Naive B cell (primary cell): ENCODE data around the gene IDUA. TPM values are rescaled to one million over a fixed set of nuclear protein-coding genes. Genes with fewer than 3 reads are reported as not detected.
"Not testable (repeated sequence)": the region's sequence is repeated elsewhere in the genome, so short reads cannot be mapped to it uniquely, and the experiment has no call there.

ENCODE experiments used
- ATAC-seq, 2 donors: fragments of 150-1000 bp; cut with Tn5 transposase; 2 replicates each; pipeline ENCODE4 v1.10.0; 2021; ENCODE audit warnings: low read depth in 2 of 2, mild to moderate bottlenecking in 2 of 2, moderate library complexity in 2 of 2
- DNase-seq: peaks from one replicate; pipeline ENCODE4 v3.0.0; 2022
- H3K27ac Mint-ChIP-seq, 6 donors: one replicate each; pipeline ENCODE4 v1.8.0; 2020 to 2022; ENCODE audit warnings: mild to moderate bottlenecking in 6 of 6, mixed read lengths in 6 of 6, moderate library complexity in 5 of 6, inconsistent platforms in 2 of 6
- H3K27me3 Mint-ChIP-seq, 3 donors: one replicate each; pipeline ENCODE4 v1.8.0; 2021 to 2022; ENCODE audit warnings: mixed read lengths in 3 of 3, mild to moderate bottlenecking in 1 of 3
- H3K36me3 Mint-ChIP-seq, 2 donors: one replicate each; pipeline ENCODE4 v1.8.0; 2020 to 2022; ENCODE audit warnings: mixed read lengths in 2 of 2, inconsistent platforms in 1 of 2, mild to moderate bottlenecking in 1 of 2
- H3K4me1 Mint-ChIP-seq, 3 donors: one replicate each; pipeline ENCODE4 v1.8.0; 2020 to 2022; ENCODE audit warnings: mixed read lengths in 3 of 3, inconsistent platforms in 1 of 3, mild to moderate bottlenecking in 1 of 3, moderate library complexity in 1 of 3
- H3K4me3 Mint-ChIP-seq, 8 donors: one replicate each; pipeline ENCODE4 v1.8.0; 2020 to 2022; ENCODE audit warnings: mild to moderate bottlenecking in 8 of 8, mixed read lengths in 8 of 8, moderate library complexity in 8 of 8, inconsistent platforms in 2 of 8
- H3K9me3 Mint-ChIP-seq, 7 donors: one replicate each; pipeline ENCODE4 v1.8.0; 2020 to 2022; ENCODE audit warnings: mixed read lengths in 7 of 7, mild to moderate bottlenecking in 5 of 7, inconsistent platforms in 2 of 7, moderate library complexity in 1 of 7
- polyA plus RNA-seq, 6 donors: library from polyadenylated mRNA; unstranded; fragments of 300-500 nt; fragmentation: Illumina TruSeq; gene quantifications; one replicate each; pipeline ENCODE4 v1.2.3, GENCODE V29; 2021; ENCODE audit warnings: low read depth in 6 of 6

The IDUA gene
- 1 to 10 TPM; 2.2 to 8.3 (median 3.3) TPM for polyA plus RNA-seq

DNA sequence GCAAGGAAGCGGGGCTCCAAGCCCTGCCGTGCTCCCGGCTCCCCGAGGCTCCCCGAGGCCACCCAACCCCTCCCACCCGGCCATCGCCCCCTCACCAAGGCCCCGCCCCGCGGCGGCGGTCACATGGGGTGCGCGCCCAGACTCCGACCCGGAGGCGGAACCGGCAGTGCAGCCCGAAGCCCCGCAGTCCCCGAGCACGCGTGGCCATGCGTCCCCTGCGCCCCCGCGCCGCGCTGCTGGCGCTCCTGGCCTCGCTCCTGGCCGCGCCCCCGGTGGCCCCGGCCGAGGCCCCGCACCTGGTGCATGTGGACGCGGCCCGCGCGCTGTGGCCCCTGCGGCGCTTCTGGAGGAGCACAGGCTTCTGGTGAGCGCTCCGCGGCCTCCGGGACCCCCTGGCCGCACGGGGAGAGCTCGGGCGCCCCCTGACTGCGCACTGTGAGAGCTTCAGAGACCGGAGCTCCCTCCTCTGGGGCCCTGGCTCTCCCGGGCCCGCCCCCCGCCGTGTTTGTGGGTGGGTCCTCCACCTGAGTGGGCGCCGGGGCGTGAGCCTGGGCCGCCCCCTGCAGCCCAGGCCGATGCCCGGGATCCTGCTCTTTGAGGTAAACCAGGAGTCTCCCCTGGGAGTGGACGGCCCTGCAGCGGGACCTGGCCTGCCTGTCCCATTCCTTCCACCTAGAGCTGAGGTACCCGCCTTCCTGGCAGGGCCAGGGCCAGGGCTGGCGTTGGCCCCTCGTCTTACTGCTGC is at the start of gene IDUA:
TSS of gene IDUA (plus strand) at position 166 of the 745 bp plus-strand sequence. CDS start at position 207, 41 bp downstream.
- peak; percentile 88 for ATAC-seq
- H3K27me3 Mint-ChIP-seq = no peaks in the 10 kb centered on the region
- H3K4me3 Mint-ChIP-seq = peak within 1 kb of the TSS; percentile 82 to 91 (median 88)

DNA sequence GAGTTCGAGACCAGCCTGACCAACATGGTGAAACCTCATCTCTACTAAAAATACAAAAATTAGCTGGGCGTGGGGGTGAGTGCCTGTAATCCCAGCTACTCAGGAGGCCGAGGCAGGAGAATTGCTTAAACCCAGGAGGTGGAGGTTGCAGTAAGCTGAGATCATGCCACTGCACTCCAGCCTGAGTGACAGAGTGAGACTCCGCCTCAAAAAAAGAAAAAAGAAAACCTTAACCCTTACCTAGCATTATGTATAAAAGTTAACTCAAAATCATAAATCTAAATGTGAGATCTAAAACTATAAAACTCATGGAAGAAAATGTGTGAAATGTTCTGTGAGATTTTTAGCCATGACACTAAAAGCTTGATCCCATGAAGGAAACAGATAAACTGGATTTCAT is 47.3 kb upstream of the IDUA start:
- H3K36me3 Mint-ChIP-seq, H3K27me3 Mint-ChIP-seq, DNase-seq, H3K9me3 Mint-ChIP-seq, ATAC-seq: not testable (repeated sequence)
- H3K4me3 Mint-ChIP-seq = peak overlapping the region in 1 of 8 donors; percentile 6
- peaks cover 29 to 53% (median 48%) of the 10 kb centered on the region in 3 donors for H3K4me1 Mint-ChIP-seq
- H3K27ac Mint-ChIP-seq = peak overlapping the region in 1 of 6 donors; percentile 19

More for the DNA sequence above, at the start of gene IDUA:
- H3K36me3 Mint-ChIP-seq = no peaks in the 10 kb centered on the region
- peaks cover 8 to 26% (median 11%) of the 10 kb centered on the region in 3 donors for H3K4me1 Mint-ChIP-seq
- no peaks in the 10 kb centered on the region for H3K9me3 Mint-ChIP-seq
- peak within 1 kb of the TSS in 5 of 6 donors; percentile 49 to 95 (median 78) for H3K27ac Mint-ChIP-seq
- DNase-seq = peak; percentile 89

DNA sequence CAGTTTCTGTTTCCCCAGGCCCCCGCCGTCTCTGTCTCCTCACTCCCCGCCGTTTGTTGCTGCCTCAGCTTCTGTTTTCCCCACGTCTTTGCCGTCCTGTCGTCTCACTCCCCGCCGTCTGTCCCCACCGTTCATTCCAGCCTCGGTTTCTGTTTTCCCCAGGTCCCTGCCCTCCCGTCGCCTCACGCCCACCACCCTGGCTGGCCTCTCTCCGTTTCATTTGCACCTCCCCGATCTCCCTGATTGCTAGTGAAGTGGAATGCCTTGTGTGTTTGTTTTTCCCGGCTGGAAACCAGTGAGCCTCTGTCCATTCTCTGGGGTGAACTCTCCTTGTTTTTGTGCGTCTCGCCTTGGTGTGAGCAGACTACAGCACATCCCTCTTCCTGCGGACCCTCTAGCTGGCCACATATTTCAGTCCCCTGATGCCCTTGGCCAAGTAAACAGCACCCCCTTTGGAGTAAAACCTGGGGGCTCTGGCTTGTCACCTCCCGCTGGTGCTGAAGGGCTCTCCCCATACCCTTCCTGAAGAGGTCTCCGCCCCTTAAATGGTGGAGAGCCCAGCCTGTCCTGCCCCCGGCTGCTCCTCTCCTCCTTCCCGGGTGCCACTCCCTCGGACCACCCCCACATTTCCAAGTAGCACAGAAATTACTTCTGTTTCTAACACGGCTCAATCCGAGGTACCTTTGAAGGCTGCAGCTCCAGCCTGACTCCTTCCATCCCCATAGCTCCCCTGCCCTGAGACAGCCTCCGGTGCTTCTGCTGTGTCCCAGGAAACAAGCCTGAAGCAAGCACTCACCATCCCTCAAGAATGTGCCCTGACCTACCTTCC is 41.4 kb upstream of the IDUA start:
- Mint-ChIP-seq H3K36me3 (peaks cover 0 to 11% of the 10 kb centered on the region in 2 donors), H3K9me3 (no peaks in the 10 kb centered on the region), H3K4me1 (peaks cover 23 to 37% (median 23%) of the 10 kb centered on the region in 3 donors), H3K4me3 (peak overlapping the region in 2 of 8 donors; percentile 25 to 71), H3K27ac (peak overlapping the region in 3 of 6 donors; percentile 28 to 49 (median 30)), H3K27me3 (no peaks in the 10 kb centered on the region)
- ATAC-seq = no peak
- DNase-seq = no peak

DNA sequence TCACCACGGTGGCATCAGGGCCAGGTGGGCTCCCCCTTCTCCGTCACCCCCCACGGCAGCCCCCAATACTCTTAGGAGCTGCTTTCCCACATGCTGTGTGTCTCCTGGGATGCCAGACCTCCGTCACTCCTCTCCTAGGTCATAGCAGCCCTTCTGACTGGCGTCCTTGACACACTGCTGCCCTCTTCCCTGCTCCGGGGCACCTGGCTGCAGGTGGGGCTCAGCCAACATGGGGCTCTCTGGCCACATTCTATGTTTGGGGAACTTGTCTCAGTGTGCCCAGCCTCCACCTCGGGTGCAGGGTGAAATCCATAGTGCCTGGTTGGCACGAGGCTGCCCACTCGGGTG is 40.8 kb upstream of the IDUA start:
- Mint-ChIP-seq H3K9me3 (no peaks in the 10 kb centered on the region), H3K4me3 (no peak overlapping the region), H3K36me3 (peaks cover 0 to 11% of the 10 kb centered on the region in 2 donors), H3K27ac (peak overlapping the region in 2 of 6 donors; percentile 30 to 53), H3K27me3 (no peaks in the 10 kb centered on the region), H3K4me1 (peaks cover 23 to 36% (median 23%) of the 10 kb centered on the region in 3 donors)
- DNase-seq (no peak), ATAC-seq (no peak)

DNA sequence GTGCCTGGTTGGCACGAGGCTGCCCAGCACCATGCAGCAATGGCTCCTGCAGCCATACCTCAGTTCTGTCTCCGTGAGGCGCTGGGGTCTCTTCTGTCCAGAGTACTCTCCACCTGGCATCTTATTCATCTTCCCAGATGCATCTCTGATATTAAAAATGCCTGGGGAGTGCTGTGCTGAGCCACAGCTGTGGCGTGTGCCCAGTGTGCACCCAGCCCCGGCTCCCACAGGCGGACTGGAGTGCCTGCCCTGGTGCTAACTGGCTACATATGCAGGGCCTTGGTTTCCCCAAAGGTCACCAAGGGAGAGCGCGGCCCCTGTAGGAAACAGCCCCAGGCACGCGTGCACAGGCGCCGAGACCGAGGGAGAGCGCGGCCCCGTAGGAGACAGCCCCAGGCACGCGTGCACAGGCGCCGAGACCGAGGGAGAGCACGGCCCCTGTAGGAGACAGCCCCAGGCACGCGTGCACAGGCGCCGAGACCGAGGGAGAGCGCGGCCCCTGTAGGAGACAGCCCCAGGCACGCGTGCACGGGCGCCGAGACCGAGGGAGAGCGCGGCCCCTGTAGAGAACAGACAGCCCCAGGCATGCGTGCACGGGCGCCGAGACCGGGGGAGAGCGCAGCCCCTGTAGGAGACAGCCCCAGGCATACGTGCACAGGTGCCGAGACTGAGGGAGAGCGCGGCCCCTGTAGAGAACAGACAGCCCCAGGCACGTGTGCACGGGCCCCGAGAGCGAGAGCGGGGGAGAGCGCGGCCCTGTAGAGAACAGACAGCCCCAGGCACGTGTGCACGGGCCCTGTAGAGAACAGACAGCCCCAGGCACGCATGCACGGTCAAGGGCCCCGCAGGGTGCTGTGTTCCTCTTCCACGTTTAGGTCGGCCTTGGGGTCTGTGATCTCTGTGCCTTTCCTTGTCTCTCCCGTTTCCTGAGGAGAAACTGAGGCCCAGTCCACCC is 40.0 kb upstream of the IDUA start:
- Mint-ChIP-seq H3K27ac (peak overlapping the region in 2 of 6 donors; percentile 47 to 64), H3K27me3 (no peaks in the 10 kb centered on the region), H3K4me3 (peak overlapping the region in 3 of 8 donors; percentile 13 to 66 (median 54)), H3K9me3 (no peaks in the 10 kb centered on the region), H3K4me1 (peaks cover 23 to 36% (median 23%) of the 10 kb centered on the region in 3 donors), H3K36me3 (peaks cover 0 to 11% of the 10 kb centered on the region in 2 donors)
- DNase-seq (no peak), ATAC-seq (peak; percentile 42 to 43)

DNA sequence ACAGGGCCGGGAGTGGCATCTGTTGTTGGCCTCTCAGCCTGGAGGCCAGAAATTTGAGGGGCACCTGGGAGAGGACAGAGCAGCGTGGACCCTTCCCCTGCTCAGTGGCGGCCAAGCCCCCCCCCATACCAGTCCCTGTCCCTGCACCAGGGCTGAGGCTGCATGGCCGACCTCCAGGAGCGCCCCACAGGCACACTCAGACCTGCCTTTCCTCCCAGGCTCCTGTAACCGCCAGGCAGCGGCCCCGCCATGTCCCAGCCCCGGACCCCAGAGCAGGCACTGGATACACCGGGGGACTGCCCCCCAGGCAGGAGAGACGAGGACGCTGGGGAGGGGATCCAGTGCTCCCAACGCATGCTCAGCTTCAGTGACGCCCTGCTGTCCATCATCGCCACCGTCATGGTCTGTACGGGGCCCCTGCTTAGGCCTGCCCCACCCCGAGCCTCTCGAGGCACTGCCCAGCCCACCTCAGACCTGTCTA is 39.3 kb upstream of the IDUA start:
- peaks cover 23 to 42% (median 23%) of the 10 kb centered on the region in 3 donors for H3K4me1 Mint-ChIP-seq
- H3K4me3 Mint-ChIP-seq = peak overlapping the region in 1 of 8 donors; percentile 5
- no peak overlapping the region for H3K27ac Mint-ChIP-seq
- DNase-seq (no peak), ATAC-seq (no peak)
- no peaks in the 10 kb centered on the region for H3K9me3 Mint-ChIP-seq
- H3K27me3 Mint-ChIP-seq = no peaks in the 10 kb centered on the region
- peaks cover 0 to 11% of the 10 kb centered on the region in 2 donors for H3K36me3 Mint-ChIP-seq

DNA sequence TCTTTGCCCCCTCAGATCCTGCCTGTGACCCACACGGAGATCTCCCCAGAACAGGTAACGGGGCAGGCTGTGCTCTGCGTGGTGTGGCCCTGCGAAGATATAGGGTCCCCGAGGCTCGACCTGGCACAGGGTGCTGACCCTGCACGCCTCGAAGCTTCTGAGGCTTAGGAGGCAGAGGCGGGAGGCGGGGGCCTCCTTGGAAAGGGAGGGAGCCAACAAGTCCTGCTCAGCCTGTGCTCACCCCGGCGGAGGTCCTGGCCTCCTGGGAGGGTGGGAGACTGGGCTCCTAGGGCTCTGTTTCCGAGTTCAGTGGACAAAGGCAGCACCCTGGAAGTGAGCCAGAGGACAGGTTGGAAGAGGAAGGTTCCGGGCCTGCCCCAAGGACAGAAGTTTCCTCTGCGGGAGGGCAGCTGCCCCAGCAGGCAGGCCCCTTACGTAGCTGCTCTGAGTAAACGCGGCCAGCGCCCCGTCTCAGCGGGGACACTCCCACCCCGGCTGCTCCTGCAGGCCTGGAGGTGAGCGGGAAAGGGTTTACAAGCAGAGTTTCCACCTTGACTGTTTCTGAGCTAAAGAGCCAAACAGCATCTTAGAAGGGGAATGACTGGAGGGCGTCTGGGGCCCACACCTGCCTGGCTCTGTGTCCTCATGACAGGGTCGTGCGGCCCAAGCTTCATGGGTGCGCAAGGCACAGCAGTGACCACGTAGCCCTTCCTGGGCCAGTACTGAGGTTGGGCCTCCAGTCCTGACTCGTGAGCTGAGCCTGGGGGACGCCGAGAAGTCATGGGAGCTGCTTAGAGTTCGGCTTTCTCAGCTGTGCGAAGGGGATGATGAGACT is 38.5 kb upstream of the IDUA start:
- no peaks in the 10 kb centered on the region for H3K27me3 Mint-ChIP-seq
- H3K27ac Mint-ChIP-seq = no peak overlapping the region
- H3K36me3 Mint-ChIP-seq = peaks cover 0 to 11% of the 10 kb centered on the region in 2 donors
- DNase-seq (no peak), ATAC-seq (no peak)
- no peak overlapping the region for H3K4me3 Mint-ChIP-seq
- H3K9me3 Mint-ChIP-seq = no peaks in the 10 kb centered on the region
- peaks cover 23 to 43% (median 24%) of the 10 kb centered on the region in 3 donors for H3K4me1 Mint-ChIP-seq

DNA sequence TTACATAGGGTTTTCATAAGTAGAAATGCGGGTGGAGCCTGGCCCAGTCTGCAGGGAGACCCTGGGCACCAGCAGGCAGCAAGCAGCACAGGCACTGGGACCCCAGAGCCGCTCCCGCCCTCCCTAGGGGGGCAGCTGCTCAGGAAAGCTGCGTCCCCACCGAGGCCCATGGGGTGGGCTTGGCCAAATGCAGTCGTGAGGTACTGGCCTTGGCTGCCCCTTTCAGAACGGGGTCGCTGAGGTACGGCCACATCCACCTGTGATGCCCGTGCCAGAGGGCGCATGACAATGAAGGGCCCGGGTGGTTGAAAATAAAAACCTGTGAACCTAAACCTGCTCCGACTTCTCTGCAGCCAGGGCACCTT is 37.9 kb upstream of the IDUA start:
- H3K4me1 Mint-ChIP-seq = peaks cover 23 to 43% (median 26%) of the 10 kb centered on the region in 3 donors
- peaks cover 0 to 12% of the 10 kb centered on the region in 2 donors for H3K36me3 Mint-ChIP-seq
- ATAC-seq (no peak), DNase-seq (no peak)
- H3K27ac Mint-ChIP-seq = no peak overlapping the region
- H3K9me3 Mint-ChIP-seq = no peaks in the 10 kb centered on the region
- no peak overlapping the region for H3K4me3 Mint-ChIP-seq
- H3K27me3 Mint-ChIP-seq = no peaks in the 10 kb centered on the region

DNA sequence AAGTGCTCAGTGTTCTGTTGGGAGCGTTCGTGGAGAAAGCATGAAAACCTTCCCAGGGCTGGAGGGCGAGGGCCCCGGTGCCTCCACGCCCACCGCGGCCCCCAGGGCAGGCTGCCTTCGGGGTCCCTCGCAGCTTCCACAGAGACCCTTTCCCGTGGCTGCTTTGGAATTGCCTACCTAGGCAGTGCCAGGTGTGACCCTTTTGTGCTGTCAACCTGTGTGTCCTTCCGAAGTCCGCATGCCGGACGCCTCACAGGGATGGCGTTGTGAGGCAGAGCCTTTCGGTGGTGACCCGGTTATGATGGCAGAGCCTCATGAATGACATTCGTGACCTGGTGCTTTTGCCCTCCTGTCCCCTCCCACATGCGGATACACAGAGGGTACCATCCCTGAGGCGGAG is 37.2 kb upstream of the IDUA start:
- H3K27ac Mint-ChIP-seq = no peak overlapping the region

DNA sequence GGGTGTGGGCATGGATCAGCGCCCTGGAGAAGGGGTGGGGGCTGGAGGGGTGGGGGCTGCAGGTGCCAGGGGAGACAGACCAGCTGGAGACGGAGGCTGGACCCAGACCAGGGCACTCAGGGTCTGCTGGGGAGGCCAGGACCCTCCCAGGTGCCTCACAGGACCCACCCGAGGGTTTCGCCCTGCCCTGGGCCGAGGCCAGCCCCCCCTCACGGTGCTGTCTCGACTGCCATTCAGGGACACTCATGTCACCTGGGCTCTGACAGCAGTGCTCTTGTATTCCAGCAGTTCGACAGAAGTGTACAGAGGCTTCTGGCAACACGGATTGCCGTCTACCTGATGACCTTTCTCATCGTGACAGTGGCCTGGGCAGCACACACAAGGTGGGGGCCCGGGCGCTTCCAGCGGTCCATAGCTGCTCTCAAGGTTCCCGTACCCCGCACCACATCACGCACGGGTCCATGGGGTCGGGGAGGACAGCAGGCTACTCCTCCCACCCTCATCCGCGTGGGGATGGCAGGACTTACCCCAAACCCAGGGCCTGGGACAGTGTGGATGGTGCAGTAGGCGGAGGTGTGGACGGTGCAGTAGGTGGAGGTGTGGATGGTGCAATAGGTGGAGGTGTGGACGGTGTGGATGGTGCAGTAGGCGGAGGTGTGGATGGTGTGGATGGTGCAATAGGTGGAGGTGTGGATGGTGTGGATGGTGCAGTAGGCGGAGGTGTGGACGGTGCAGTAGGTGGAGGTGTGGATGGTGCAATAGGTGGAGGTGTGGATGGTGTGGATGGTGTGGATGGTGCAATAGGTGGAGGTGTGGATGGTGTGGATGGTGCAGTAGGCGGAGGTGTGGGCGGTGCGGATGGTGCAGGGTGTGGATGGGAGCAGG is 36.5 kb upstream of the IDUA start:
- peaks cover 16 to 38% (median 23%) of the 10 kb centered on the region in 3 donors for H3K4me1 Mint-ChIP-seq
- H3K4me3 Mint-ChIP-seq = no peak overlapping the region
- DNase-seq (no peak), ATAC-seq (no peak)
- H3K27ac Mint-ChIP-seq = no peak overlapping the region
- H3K9me3 Mint-ChIP-seq = no peaks in the 10 kb centered on the region
- H3K36me3 Mint-ChIP-seq = peaks cover 0 to 17% of the 10 kb centered on the region in 2 donors
- no peaks in the 10 kb centered on the region for H3K27me3 Mint-ChIP-seq

More for the DNA sequence above, 37.2 kb upstream of the IDUA start:
- no peak overlapping the region for H3K4me3 Mint-ChIP-seq
- DNase-seq (no peak), ATAC-seq (no peak)
- H3K36me3 Mint-ChIP-seq = peaks cover 0 to 19% of the 10 kb centered on the region in 2 donors
- no peaks in the 10 kb centered on the region for H3K27me3 Mint-ChIP-seq
- no peaks in the 10 kb centered on the region for H3K9me3 Mint-ChIP-seq
- H3K4me1 Mint-ChIP-seq = peaks cover 22 to 43% (median 26%) of the 10 kb centered on the region in 3 donors

DNA sequence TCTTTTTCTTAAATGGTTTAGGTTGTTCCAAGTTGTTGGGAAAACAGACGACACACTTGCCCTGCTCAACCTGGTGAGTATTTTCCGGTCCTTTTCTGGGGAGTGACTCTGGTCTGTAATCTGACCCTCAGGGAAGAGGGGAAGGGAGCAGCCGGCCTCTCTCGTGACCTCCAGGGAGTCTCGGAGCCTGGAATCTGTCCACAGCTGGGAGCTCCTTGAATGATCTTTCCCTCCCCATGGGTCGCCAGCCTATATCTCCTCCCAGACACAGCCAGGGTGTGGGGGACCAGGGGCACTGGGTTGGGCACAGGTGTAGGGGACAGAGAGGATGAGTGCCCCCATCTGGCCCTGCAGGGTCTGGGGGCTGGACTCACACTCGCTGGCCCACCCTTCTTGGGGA is 35.7 kb upstream of the IDUA start:
- Mint-ChIP-seq H3K27ac (no peak overlapping the region), H3K36me3 (peaks cover 0 to 10% of the 10 kb centered on the region in 2 donors), H3K27me3 (no peaks in the 10 kb centered on the region), H3K4me1 (peaks cover 15 to 30% (median 16%) of the 10 kb centered on the region in 3 donors), H3K4me3 (no peak overlapping the region), H3K9me3 (no peaks in the 10 kb centered on the region)
- DNase-seq = no peak
- ATAC-seq = no peak
